Stimulated activated naive CD4-positive, alpha-beta T cell treated with Interleukin-2 at 50 U/mL for 16 hours (primary cell): Measurements from ENCODE around the gene NOC3L.

Experiments used
- DNase-seq: peaks from one replicate; lab custom pipeline; 2025; lab: John Stamatoyannopoulos, UW

Gene NOC3L

GRCh38 chr10:94303929-94304328 is 58.8 kb downstream of the NOC3L start:
- DNase-seq: no peak

- no peak for DNase-seq
These were observed 62.7 kb downstream of the NOC3L start for GRCh38 chr10:94300042-94300441.

- DNase-seq: no peak
These were observed 63.3 kb downstream of the NOC3L start for GRCh38 chr10:94299417-94299816.

- DNase-seq: no peak
These were observed 68.6 kb downstream of the NOC3L start for GRCh38 chr10:94294168-94294567.

GRCh38 chr10:94293354-94293753 is 69.4 kb downstream of the NOC3L start:
- no peak for DNase-seq

GRCh38 chr10:94292434-94293090 is 70.2 kb downstream of the NOC3L start:
- DNase-seq: no peak

- no peak for DNase-seq
These were observed 74.2 kb downstream of the NOC3L start for GRCh38 chr10:94288361-94289101.

- DNase-seq: no peak
These were observed 75.4 kb downstream of the NOC3L start for GRCh38 chr10:94287336-94287735.

- DNase-seq: no peak
These were observed 75.8 kb downstream of the NOC3L start for GRCh38 chr10:94286901-94287300.

GRCh38 chr10:94285271-94285670 is 77.5 kb downstream of the NOC3L start:
- DNase-seq: no peak
